ENCODE measurements around the gene AKAP12. TPM values are rescaled to one million over a fixed set of nuclear protein-coding genes. Genes with fewer than 3 reads are reported as not detected.

The AKAP12 gene
- total and polyA plus RNA-seq, 2 experiments from 2014 or later, result 90.1 to 137 TPM

- no peaks in the 10 kb centered on the region for H4K20me1 ChIP-seq (replicated peaks; ENCODE audit: insufficient read depth)
- DNase-seq (ENCODE audit: low spot score) (no peak), ATAC-seq (no peak)
- no peaks in the 10 kb centered on the region for H3K36me3 ChIP-seq (ENCODE audit: insufficient read depth)
- no peak overlapping the region for H2AFZ ChIP-seq
- no peak overlapping the region for H3K4me3 Mint-ChIP-seq
- no peak for TF ChIP-seq STAT1 (IDR thresholded peaks at IDR 0.05; ENCODE audit: unreplicated experiment)
- TF ChIP-seq JUNB (IDR thresholded peaks at IDR 0.05; ENCODE audit: unreplicated experiment), result no peak
- TF ChIP-seq EZH2phosphoT487 (IDR thresholded peaks at IDR 0.05; ENCODE audit: unreplicated experiment), result no peak
- TF ChIP-seq ZNF331 (CRISPR knock-in tag; IDR thresholded peaks at IDR 0.05; ENCODE audit: low read depth), result no peak
- TF ChIP-seq, protein P1, sequence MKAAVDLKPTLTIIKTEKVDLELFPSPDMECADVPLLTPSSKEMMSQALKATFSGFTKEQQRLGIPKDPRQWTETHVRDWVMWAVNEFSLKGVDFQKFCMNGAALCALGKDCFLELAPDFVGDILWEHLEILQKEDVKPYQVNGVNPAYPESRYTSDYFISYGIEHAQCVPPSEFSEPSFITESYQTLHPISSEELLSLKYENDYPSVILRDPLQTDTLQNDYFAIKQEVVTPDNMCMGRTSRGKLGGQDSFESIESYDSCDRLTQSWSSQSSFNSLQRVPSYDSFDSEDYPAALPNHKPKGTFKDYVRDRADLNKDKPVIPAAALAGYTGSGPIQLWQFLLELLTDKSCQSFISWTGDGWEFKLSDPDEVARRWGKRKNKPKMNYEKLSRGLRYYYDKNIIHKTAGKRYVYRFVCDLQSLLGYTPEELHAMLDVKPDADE (IDR thresholded peaks at IDR 0.05), result no peak
- TF ChIP-seq, protein P2, sequence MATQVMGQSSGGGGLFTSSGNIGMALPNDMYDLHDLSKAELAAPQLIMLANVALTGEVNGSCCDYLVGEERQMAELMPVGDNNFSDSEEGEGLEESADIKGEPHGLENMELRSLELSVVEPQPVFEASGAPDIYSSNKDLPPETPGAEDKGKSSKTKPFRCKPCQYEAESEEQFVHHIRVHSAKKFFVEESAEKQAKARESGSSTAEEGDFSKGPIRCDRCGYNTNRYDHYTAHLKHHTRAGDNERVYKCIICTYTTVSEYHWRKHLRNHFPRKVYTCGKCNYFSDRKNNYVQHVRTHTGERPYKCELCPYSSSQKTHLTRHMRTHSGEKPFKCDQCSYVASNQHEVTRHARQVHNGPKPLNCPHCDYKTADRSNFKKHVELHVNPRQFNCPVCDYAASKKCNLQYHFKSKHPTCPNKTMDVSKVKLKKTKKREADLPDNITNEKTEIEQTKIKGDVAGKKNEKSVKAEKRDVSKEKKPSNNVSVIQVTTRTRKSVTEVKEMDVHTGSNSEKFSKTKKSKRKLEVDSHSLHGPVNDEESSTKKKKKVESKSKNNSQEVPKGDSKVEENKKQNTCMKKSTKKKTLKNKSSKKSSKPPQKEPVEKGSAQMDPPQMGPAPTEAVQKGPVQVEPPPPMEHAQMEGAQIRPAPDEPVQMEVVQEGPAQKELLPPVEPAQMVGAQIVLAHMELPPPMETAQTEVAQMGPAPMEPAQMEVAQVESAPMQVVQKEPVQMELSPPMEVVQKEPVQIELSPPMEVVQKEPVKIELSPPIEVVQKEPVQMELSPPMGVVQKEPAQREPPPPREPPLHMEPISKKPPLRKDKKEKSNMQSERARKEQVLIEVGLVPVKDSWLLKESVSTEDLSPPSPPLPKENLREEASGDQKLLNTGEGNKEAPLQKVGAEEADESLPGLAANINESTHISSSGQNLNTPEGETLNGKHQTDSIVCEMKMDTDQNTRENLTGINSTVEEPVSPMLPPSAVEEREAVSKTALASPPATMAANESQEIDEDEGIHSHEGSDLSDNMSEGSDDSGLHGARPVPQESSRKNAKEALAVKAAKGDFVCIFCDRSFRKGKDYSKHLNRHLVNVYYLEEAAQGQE (IDR thresholded peaks at IDR 0.05; ENCODE audit: unreplicated experiment), result no peak
- TF ChIP-seq ZNF462 (CRISPR knock-in tag; IDR thresholded peaks at IDR 0.05), result no peak
- TF ChIP-seq ZNF114 (CRISPR knock-in tag; IDR thresholded peaks at IDR 0.05), result no peak
- TF ChIP-seq EZH2 (IDR thresholded peaks at IDR 0.05; ENCODE audit: low read depth, unreplicated experiment), result no peak
- no peaks in the 10 kb centered on the region for H3K9me3 Mint-ChIP-seq
- H3K4me3 ChIP-seq, result no peak overlapping the region
- H3K27ac ChIP-seq (ENCODE audit: low read depth), result no peak overlapping the region
- peaks cover 2% of the 10 kb centered on the region for H3K27me3 Mint-ChIP-seq (ENCODE audit: insufficient read depth, low read depth, poor library complexity)
- H3K36me3 Mint-ChIP-seq (ENCODE audit: low read depth), result peaks cover 30% of the 10 kb centered on the region
- no peak overlapping the region for H3K4me2 ChIP-seq
- H3K9me2 ChIP-seq (ENCODE audit: insufficient read depth), result no peaks in the 10 kb centered on the region
- no peaks in the 10 kb centered on the region for H3K4me1 Mint-ChIP-seq
- H3F3A ChIP-seq (replicated peaks; ENCODE audit: low read depth), result no peaks in the 10 kb centered on the region
- H3K27me3 ChIP-seq (ENCODE audit: insufficient read depth), result no peaks in the 10 kb centered on the region
- H3K79me2 ChIP-seq (replicated peaks; ENCODE audit: insufficient read depth), result no peaks in the 10 kb centered on the region; the same call in 1 of the 2 replicates
- no peaks in the 10 kb centered on the region for H3K4me1 ChIP-seq (ENCODE audit: insufficient read depth)
- no peak overlapping the region for H3K27ac Mint-ChIP-seq
Measured at GRCh38 chr6:151351146-151351700, 111.5 kb downstream of the AKAP12 start.

Data from GM23338 (cell line).